ENCODE measurements around the gene ELFN2.

- no peak for TF ChIP-seq USF1 (IDR thresholded peaks at IDR 0.05)
- TF ChIP-seq YY1 (IDR thresholded peaks at IDR 0.05; ENCODE audit: low read depth): no peak
- no peak for TF ChIP-seq EP300 (IDR thresholded peaks at IDR 0.05; ENCODE audit: borderline replicate concordance)
- TF ChIP-seq CEBPB (IDR thresholded peaks at IDR 0.05): no peak
- TF ChIP-seq RAD21 (IDR thresholded peaks at IDR 0.05; ENCODE audit: low read depth): no peak
- no peak for TF ChIP-seq NFIC (IDR thresholded peaks at IDR 0.05)
Observed at GRCh38 chr22:37415210-37415609, 12.1 kb downstream of the ELFN2 start.

All from Ishikawa (cell line).